ENCODE data around the gene SPPL2B. TPM values are rescaled to one million over a fixed set of nuclear protein-coding genes. Genes with fewer than 3 reads are reported as not detected.

The SPPL2B gene
- total RNA-seq, 2 donors from 2014 or later: 108 to 206 TPM

GRCh38 chr19:2305452-2306280 is 22.8 kb upstream of the SPPL2B start:
- peaks cover 21% of the 10 kb centered on the region for H3K27me3 ChIP-seq
- intact Hi-C loops (cut with DNase I): no loop called here

GRCh38 chr19:2306281-2306806 is 22.1 kb upstream of the SPPL2B start:
- Histone ChIP-seq H3K27ac (no peak overlapping the region), H3K4me3 (no peak overlapping the region), H3K4me1 (no peaks in the 10 kb centered on the region), H3K36me3 (no peaks in the 10 kb centered on the region), H3K9ac (ENCODE audit: low read depth in 2 of 2, low read length in 2 of 2) (no peak overlapping the region), H3K27me3 (peaks cover 21% of the 10 kb centered on the region), H3K9me3 (no peaks in the 10 kb centered on the region)
- intact Hi-C loops (cut with DNase I): no loop called here
- DNase-seq: no peak
- TF ChIP-seq CTCF (IDR thresholded peaks at IDR 0.05): no peak

More at GRCh38 chr19:2305452-2306280, 22.8 kb upstream of the SPPL2B start:
- H3K9me3 ChIP-seq: no peaks in the 10 kb centered on the region
- no peak for DNase-seq
- no peaks in the 10 kb centered on the region for H3K36me3 ChIP-seq
- no peak for TF ChIP-seq CTCF (IDR thresholded peaks at IDR 0.05)
- no peaks in the 10 kb centered on the region for H3K4me1 ChIP-seq
- no peak overlapping the region for H3K27ac ChIP-seq
- no peak overlapping the region for H3K9ac ChIP-seq (ENCODE audit: low read depth in 2 of 2, low read length in 2 of 2)
- no peak overlapping the region for H3K4me3 ChIP-seq

- Histone ChIP-seq H3K27ac (no peak overlapping the region), H3K27me3 (peaks cover 21% of the 10 kb centered on the region)
- TF ChIP-seq CTCF (IDR thresholded peaks at IDR 0.05): no peak
Observed at GRCh38 chr19:2306971-2307370, 21.5 kb upstream of the SPPL2B start.

GRCh38 chr19:2307518-2308012 is 20.9 kb upstream of the SPPL2B start:
- DNase-seq: no peak
- Histone ChIP-seq H3K27me3 (peaks cover 15% of the 10 kb centered on the region), H3K4me3 (no peak overlapping the region), H3K36me3 (no peaks in the 10 kb centered on the region), H3K9ac (ENCODE audit: low read depth in 2 of 2, low read length in 2 of 2) (no peak overlapping the region), H3K4me1 (no peaks in the 10 kb centered on the region), H3K27ac (no peak overlapping the region), H3K9me3 (no peaks in the 10 kb centered on the region)
- TF ChIP-seq CTCF (IDR thresholded peaks at IDR 0.05): no peak
- intact Hi-C loops (cut with DNase I): no loop called here

More at GRCh38 chr19:2306971-2307370, 21.5 kb upstream of the SPPL2B start:
- Histone ChIP-seq H3K9me3 (no peaks in the 10 kb centered on the region), H3K36me3 (no peaks in the 10 kb centered on the region), H3K4me3 (no peak overlapping the region), H3K9ac (ENCODE audit: low read depth in 2 of 2, low read length in 2 of 2) (no peak overlapping the region), H3K4me1 (no peaks in the 10 kb centered on the region)
- intact Hi-C loops (cut with DNase I): no loop called here
- DNase-seq: no peak

- Histone ChIP-seq H3K4me3 (no peak within 1 kb of the TSS), H3K9me3 (no peaks in the 10 kb centered on the region), H3K27ac (no peak within 1 kb of the TSS), H3K36me3 (no peaks in the 10 kb centered on the region), H3K27me3 (peaks cover 19% of the 10 kb centered on the region), H3K9ac (ENCODE audit: low read depth in 2 of 2, low read length in 2 of 2) (no peak within 1 kb of the TSS), H3K4me1 (no peaks in the 10 kb centered on the region)
- TF ChIP-seq CTCF (IDR thresholded peaks at IDR 0.05): no peak
- intact Hi-C loops (cut with DNase I): no loop called here
- DNase-seq: no peak
Observed at GRCh38 chr19:2308114-2308556, 20.3 kb upstream of the SPPL2B start, which contains the start of gene LINGO3. TSS of gene LINGO3 (minus strand) at chr19:2308154. CDS start at chr19:2291776, 16,378 bp downstream.
